ENCODE results near the gene NKX6-1. TPM values are rescaled to one million over a fixed set of nuclear protein-coding genes. Genes with fewer than 3 reads are reported as not detected.

The NKX6-1 gene
- polyA plus RNA-seq, 1 of the 3 experiments (the other 2 are of a cell fraction) = not detected

DNA sequence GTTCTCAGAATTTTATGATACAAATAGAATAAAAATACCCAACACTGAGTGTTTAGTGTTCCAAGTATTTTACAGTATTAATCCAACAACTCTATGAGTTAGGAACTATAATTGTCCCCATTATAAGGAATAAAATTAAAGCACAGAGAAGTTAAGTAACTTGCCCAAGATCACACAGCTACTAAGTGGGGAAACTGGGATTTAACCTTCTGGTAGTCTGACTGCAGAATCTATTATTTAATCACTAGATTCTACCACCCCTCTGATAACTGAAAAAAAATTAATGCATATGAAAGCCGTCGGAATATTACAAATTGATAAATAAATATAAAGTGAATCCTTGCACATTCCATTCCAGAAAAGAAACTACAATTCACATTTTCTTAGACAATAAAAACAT, 5.7 kb upstream of the NKX6-1 start:
- 3% methylated on average over 2 of the region's 2 CpGs for WGBS (ENCODE audit: low lambda C conversion rate)
- no peak overlapping the region for H3K27ac ChIP-seq (ENCODE audit: low read depth in 2 of 2, low read length in 1 of 2)
- POLR2A ChIA-PET = no interaction called here
- no peaks in the 10 kb centered on the region for H3F3A ChIP-seq (replicated peaks; ENCODE audit: insufficient read depth)
- H3K4me2 ChIP-seq = no peak overlapping the region
- peaks cover 59% of the 10 kb centered on the region for H3K27me3 ChIP-seq (ENCODE audit: insufficient read depth)
- H3K36me3 ChIP-seq (replicated peaks in 1 of 2; ENCODE audit: control insufficient read depth in 1 of 2, insufficient read depth in 2 of 2, low read length in 1 of 2) = no peaks in the 10 kb centered on the region
- CTCF ChIA-PET = interaction anchor here (1.3 kb wide), 1 partner anchor 860 kb away, joined by 4 read pairs; no protein-coding TSS in a partner anchor
- H4K20me1 ChIP-seq (ENCODE audit: insufficient read depth) = no peaks in the 10 kb centered on the region
- H2AFZ ChIP-seq (ENCODE audit: low read depth) = no peak overlapping the region
- no peak for TF ChIP-seq EP300 (IDR thresholded peaks at IDR 0.05; ENCODE audit: borderline replicate concordance in 1 of 2, low read depth in 1 of 2, low read length in 1 of 2)
- no peak for TF ChIP-seq FOXM1 (IDR thresholded peaks at IDR 0.05; ENCODE audit: low read depth)
- TF ChIP-seq RCOR1 (IDR thresholded peaks at IDR 0.05; ENCODE audit: low read length) = no peak
- no peak for TF ChIP-seq POLR2AphosphoS5 (IDR thresholded peaks at IDR 0.05; ENCODE audit: low read depth, low read length)
- TF ChIP-seq, protein P1, sequence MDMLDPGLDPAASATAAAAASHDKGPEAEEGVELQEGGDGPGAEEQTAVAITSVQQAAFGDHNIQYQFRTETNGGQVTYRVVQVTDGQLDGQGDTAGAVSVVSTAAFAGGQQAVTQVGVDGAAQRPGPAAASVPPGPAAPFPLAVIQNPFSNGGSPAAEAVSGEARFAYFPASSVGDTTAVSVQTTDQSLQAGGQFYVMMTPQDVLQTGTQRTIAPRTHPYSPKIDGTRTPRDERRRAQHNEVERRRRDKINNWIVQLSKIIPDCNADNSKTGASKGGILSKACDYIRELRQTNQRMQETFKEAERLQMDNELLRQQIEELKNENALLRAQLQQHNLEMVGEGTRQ (IDR thresholded peaks at IDR 0.05; ENCODE audit: borderline replicate concordance, low read depth, low read length) = no peak
- TF ChIP-seq SMC3 (IDR thresholded peaks at IDR 0.05; ENCODE audit: low read depth, low read length) = no peak
- TF ChIP-seq TAF1 (IDR thresholded peaks at IDR 0.05; ENCODE audit: borderline replicate concordance, low read depth, low read length) = no peak
- no peak for TF ChIP-seq RAD21 (IDR thresholded peaks at IDR 0.05; ENCODE audit: low read length)
- no peak for TF ChIP-seq FOSL2 (IDR thresholded peaks at IDR 0.05; ENCODE audit: borderline replicate concordance, low read depth)
- TF ChIP-seq, protein P2, sequence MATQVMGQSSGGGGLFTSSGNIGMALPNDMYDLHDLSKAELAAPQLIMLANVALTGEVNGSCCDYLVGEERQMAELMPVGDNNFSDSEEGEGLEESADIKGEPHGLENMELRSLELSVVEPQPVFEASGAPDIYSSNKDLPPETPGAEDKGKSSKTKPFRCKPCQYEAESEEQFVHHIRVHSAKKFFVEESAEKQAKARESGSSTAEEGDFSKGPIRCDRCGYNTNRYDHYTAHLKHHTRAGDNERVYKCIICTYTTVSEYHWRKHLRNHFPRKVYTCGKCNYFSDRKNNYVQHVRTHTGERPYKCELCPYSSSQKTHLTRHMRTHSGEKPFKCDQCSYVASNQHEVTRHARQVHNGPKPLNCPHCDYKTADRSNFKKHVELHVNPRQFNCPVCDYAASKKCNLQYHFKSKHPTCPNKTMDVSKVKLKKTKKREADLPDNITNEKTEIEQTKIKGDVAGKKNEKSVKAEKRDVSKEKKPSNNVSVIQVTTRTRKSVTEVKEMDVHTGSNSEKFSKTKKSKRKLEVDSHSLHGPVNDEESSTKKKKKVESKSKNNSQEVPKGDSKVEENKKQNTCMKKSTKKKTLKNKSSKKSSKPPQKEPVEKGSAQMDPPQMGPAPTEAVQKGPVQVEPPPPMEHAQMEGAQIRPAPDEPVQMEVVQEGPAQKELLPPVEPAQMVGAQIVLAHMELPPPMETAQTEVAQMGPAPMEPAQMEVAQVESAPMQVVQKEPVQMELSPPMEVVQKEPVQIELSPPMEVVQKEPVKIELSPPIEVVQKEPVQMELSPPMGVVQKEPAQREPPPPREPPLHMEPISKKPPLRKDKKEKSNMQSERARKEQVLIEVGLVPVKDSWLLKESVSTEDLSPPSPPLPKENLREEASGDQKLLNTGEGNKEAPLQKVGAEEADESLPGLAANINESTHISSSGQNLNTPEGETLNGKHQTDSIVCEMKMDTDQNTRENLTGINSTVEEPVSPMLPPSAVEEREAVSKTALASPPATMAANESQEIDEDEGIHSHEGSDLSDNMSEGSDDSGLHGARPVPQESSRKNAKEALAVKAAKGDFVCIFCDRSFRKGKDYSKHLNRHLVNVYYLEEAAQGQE (IDR thresholded peaks at IDR 0.05; ENCODE audit: low read depth, low read length) = no peak
- TF ChIP-seq RFX5 (IDR thresholded peaks at IDR 0.05; ENCODE audit: low read length) = no peak
- no peak for TF ChIP-seq NFIC (IDR thresholded peaks at IDR 0.05; ENCODE audit: borderline replicate concordance)
- no peak for TF ChIP-seq YY1 (IDR thresholded peaks at IDR 0.05; ENCODE audit: low read depth)
- TF ChIP-seq RXRA (IDR thresholded peaks at IDR 0.05; ENCODE audit: borderline replicate concordance, low read depth) = no peak
- no peak for TF ChIP-seq GATA2 (CRISPR knock-in tag; IDR thresholded peaks at IDR 0.05)
- TF ChIP-seq EZH2phosphoT487 (IDR thresholded peaks at IDR 0.05; ENCODE audit: borderline replicate concordance, low read depth) = no peak
- no peaks in the 10 kb centered on the region for H3K9me2 ChIP-seq
- no peak overlapping the region for H3K9ac ChIP-seq
- H3K79me2 ChIP-seq (ENCODE audit: insufficient read depth) = no peaks in the 10 kb centered on the region
- no peaks in the 10 kb centered on the region for H3K9me3 ChIP-seq
- no peak for DNase-seq
- H3K4me1 ChIP-seq (ENCODE audit: control insufficient read depth in 1 of 2, insufficient read depth in 2 of 2, low read depth in 1 of 2, low read length in 1 of 2) = no peaks in the 10 kb centered on the region
- no peak overlapping the region for H3K4me3 ChIP-seq (ENCODE audit: low read depth in 2 of 2, low read length in 1 of 2)

All from SK-N-SH (cell line).